Aorta (tissue), 5 donors: ENCODE measurements around the gene NCBP2L. TPM values are rescaled to one million over a fixed set of nuclear protein-coding genes. Genes with fewer than 3 reads are reported as not detected.

Experiments used
- ATAC-seq: fragments of 200-7000 bp; cut with Tn5 transposase; one replicate; pipeline ENCODE4 v1.9.1; 2022; ENCODE audit warnings: moderate library complexity; ENCODE audit not compliant: low FRiP score
- DNase-seq, 2 donors: peaks; one replicate each; pipeline ENCODE4 v3.0.0-alpha.2; 2020
- H3K27ac ChIP-seq, 2 donors: one replicate each; pipeline ENCODE4 v1.5.1; 2013; ENCODE audit warnings: low read length in 2 of 2, mild to moderate bottlenecking in 2 of 2, moderate library complexity in 2 of 2, control low read depth in 1 of 2, inconsistent platforms in 1 of 2, low read depth in 1 of 2
- H3K27me3 ChIP-seq, 2 donors: one replicate each; pipeline ENCODE4 v1.6.1; 2013; ENCODE audit warnings: control low read depth in 1 of 2, low read length in 1 of 2, mild to moderate bottlenecking in 1 of 2, moderate library complexity in 1 of 2; ENCODE audit not compliant: insufficient read depth in 2 of 2, control insufficient read depth in 1 of 2
- H3K36me3 ChIP-seq, 2 donors: one replicate each; pipeline ENCODE4 v1.6.1; 2013; ENCODE audit warnings: control low read depth in 1 of 2, low read length in 1 of 2, mild to moderate bottlenecking in 1 of 2; ENCODE audit not compliant: insufficient read depth in 2 of 2, control insufficient read depth in 1 of 2
- H3K4me1 ChIP-seq, 2 donors: one replicate each; pipeline ENCODE4 v1.6.1; 2013; ENCODE audit warnings: low read length in 2 of 2, control low read depth in 1 of 2, mild to moderate bottlenecking in 1 of 2, moderate library complexity in 1 of 2; ENCODE audit not compliant: insufficient read depth in 2 of 2, control insufficient read depth in 1 of 2
- H3K4me3 ChIP-seq, 2 donors: one replicate each; pipeline ENCODE4 v1.5.1; 2013; ENCODE audit warnings: low read length in 2 of 2, control low read depth in 1 of 2, mild to moderate bottlenecking in 1 of 2
- H3K9me3 ChIP-seq: one replicate; pipeline ENCODE4 v1.6.1; 2013; ENCODE audit warnings: mild to moderate bottlenecking, low read length; ENCODE audit not compliant: control insufficient read depth
- WGBS, 2 donors: extraction: QIAGEN DNeasy Blood & Tissue Kit; methylation state at CpG; one replicate each; pipeline ENCODE4 v1.1.7; 2013; 5-methylcytosine and 5-hydroxymethylcytosine counted together
- intact Hi-C, 2 donors: fragments of 100-400 bp; cut with DNase I; formaldehyde crosslinking; loops; one replicate each; pipeline versions ENCODE4 v1.14.2 to v1.15.0; 2022
- polyA plus RNA-seq, 2 donors: library from polyadenylated mRNA; stranded (reverse); fragments of 200-250 nt; gene quantifications; one replicate each; pipeline ENCODE4 v1.2.3, GENCODE V29; 2013
- total RNA-seq, 2 donors: library from RNA; stranded (reverse); fragmentation: NEBNext Ultra II Directional; extraction: Animal tissue kit (Norgen Biotek cat#: 25700); gene quantifications; one replicate each; pipeline ENCODE4 v1.2.1, GENCODE V29; 2021
- donor health status: healthy with polysubstance abuse.
- donor health status: Bipolar disorder and iron deficiency.
- donor health status: DM: no; HTN: no; CAD: no.
- donor health status: DM: no; HTN: no; CAD: no.
- donor health status: DM: yes; HTN: yes; CAD: no.

Gene NCBP2L
- total and polyA plus RNA-seq, 4 donors, result not detected

- WGBS, 2 donors, result 61 to 80% methylated on average over 8 of the region's 8 CpGs
- Histone ChIP-seq H3K27me3 (no peaks in the 10 kb centered on the region), H3K27ac (no peak overlapping the region), H3K9me3 (no peaks in the 10 kb centered on the region), H3K4me3 (no peak overlapping the region), H3K36me3 (no peaks in the 10 kb centered on the region), H3K4me1 (peaks cover 0 to 3% of the 10 kb centered on the region in 2 donors)
- DNase-seq, result peak in 1 of 2 donors; percentile 54
- ATAC-seq, result no peak
- intact Hi-C loops, result no loop called here
Observed at GRCh38 chrX:107736781-107737531, 40.6 kb upstream of the NCBP2L start.

- Histone ChIP-seq H3K27ac (no peak overlapping the region), H3K4me1 (peaks cover 0 to 3% of the 10 kb centered on the region in 2 donors), H3K27me3 (no peaks in the 10 kb centered on the region), H3K36me3 (no peaks in the 10 kb centered on the region), H3K4me3 (no peak overlapping the region), H3K9me3 (no peaks in the 10 kb centered on the region)
- WGBS, 2 donors, result 61 to 70% methylated on average over 5 of the region's 5 CpGs
- ATAC-seq (no peak), DNase-seq (peak in 1 of 2 donors; percentile 71)
- intact Hi-C loops, result no loop called here
Observed at GRCh38 chrX:107738272-107738671, 39.3 kb upstream of the NCBP2L start.

GRCh38 chrX:107738768-107739167 is 38.8 kb upstream of the NCBP2L start:
- H3K4me3 ChIP-seq, result no peak overlapping the region
- ATAC-seq (no peak), DNase-seq (no peak)
- no peaks in the 10 kb centered on the region for H3K36me3 ChIP-seq
- no peak overlapping the region for H3K27ac ChIP-seq
- 72 to 73% methylated on average over 8 of the region's 8 CpGs for WGBS, 2 donors
- peaks cover 0 to 3% of the 10 kb centered on the region in 2 donors for H3K4me1 ChIP-seq
- intact Hi-C loops, result no loop called here
- no peaks in the 10 kb centered on the region for H3K27me3 ChIP-seq
- H3K9me3 ChIP-seq, result no peaks in the 10 kb centered on the region

- H3K4me3 ChIP-seq, result no peak overlapping the region
- no peak overlapping the region for H3K27ac ChIP-seq
- ATAC-seq (no peak), DNase-seq (no peak)
- no peaks in the 10 kb centered on the region for H3K9me3 ChIP-seq
- no peaks in the 10 kb centered on the region for H3K36me3 ChIP-seq
- 98% methylated on average over 3 of the region's 3 CpGs for WGBS, 2 donors
- H3K27me3 ChIP-seq, result no peaks in the 10 kb centered on the region
- intact Hi-C loops, result no loop called here
- H3K4me1 ChIP-seq, result peaks cover 0 to 3% of the 10 kb centered on the region in 2 donors
Observed at GRCh38 chrX:107739541-107739940, 38.0 kb upstream of the NCBP2L start.

GRCh38 chrX:107741404-107741790 is 36.1 kb upstream of the NCBP2L start:
- intact Hi-C loops, result no loop called here
- Histone ChIP-seq H3K4me1 (peaks cover 0 to 3% of the 10 kb centered on the region in 2 donors), H3K36me3 (no peaks in the 10 kb centered on the region), H3K4me3 (no peak overlapping the region), H3K27ac (peak overlapping the region in 1 of 2 donors; percentile 75), H3K27me3 (no peaks in the 10 kb centered on the region), H3K9me3 (no peaks in the 10 kb centered on the region)
- DNase-seq (no peak), ATAC-seq (no peak)
- WGBS, 2 donors, result 39 to 44% methylated on average over 7 of the region's 7 CpGs

- Histone ChIP-seq H3K27me3 (no peaks in the 10 kb centered on the region), H3K4me3 (no peak overlapping the region), H3K27ac (peak overlapping the region; percentile 3 to 93), H3K4me1 (peaks cover 0 to 3% of the 10 kb centered on the region in 2 donors), H3K36me3 (no peaks in the 10 kb centered on the region), H3K9me3 (no peaks in the 10 kb centered on the region)
- intact Hi-C loops, result no loop called here
- ATAC-seq (no peak), DNase-seq (peak in 1 of 2 donors; percentile 72)
- WGBS, 2 donors, result 53 to 58% methylated on average over 23 of the region's 23 CpGs
Observed at GRCh38 chrX:107742700-107743191, 34.8 kb upstream of the NCBP2L start.

GRCh38 chrX:107743995-107744394 is 33.5 kb upstream of the NCBP2L start:
- ATAC-seq (no peak), DNase-seq (no peak)
- no peaks in the 10 kb centered on the region for H3K9me3 ChIP-seq
- 85 to 99% methylated on average over 7 of the region's 7 CpGs for WGBS, 2 donors
- H3K4me3 ChIP-seq, result no peak overlapping the region
- H3K27ac ChIP-seq, result no peak overlapping the region
- peaks cover 0 to 3% of the 10 kb centered on the region in 2 donors for H3K4me1 ChIP-seq
- intact Hi-C loops, result no loop called here
- no peaks in the 10 kb centered on the region for H3K36me3 ChIP-seq
- H3K27me3 ChIP-seq, result no peaks in the 10 kb centered on the region

GRCh38 chrX:107744868-107745267 is 32.7 kb upstream of the NCBP2L start:
- Histone ChIP-seq H3K4me3 (no peak overlapping the region), H3K27ac (no peak overlapping the region), H3K36me3 (no peaks in the 10 kb centered on the region), H3K27me3 (no peaks in the 10 kb centered on the region), H3K4me1 (peaks cover 0 to 3% of the 10 kb centered on the region in 2 donors), H3K9me3 (no peaks in the 10 kb centered on the region)
- intact Hi-C loops, result no loop called here
- 83 to 97% methylated on average over 2 of the region's 2 CpGs for WGBS, 2 donors
- DNase-seq, result peak in 1 of 2 donors; percentile 2
- no peak for ATAC-seq

- H3K4me1 ChIP-seq, result no peaks in the 10 kb centered on the region
- DNase-seq (peak in 1 of 2 donors; percentile 61), ATAC-seq (peak; percentile 66)
- peak overlapping the region in 1 of 2 donors; percentile 76 for H3K27ac ChIP-seq
- no peaks in the 10 kb centered on the region for H3K36me3 ChIP-seq
- no peak overlapping the region for H3K4me3 ChIP-seq
- no peaks in the 10 kb centered on the region for H3K9me3 ChIP-seq
- H3K27me3 ChIP-seq, result no peaks in the 10 kb centered on the region
- 7 to 21% methylated on average over 3 of the region's 3 CpGs for WGBS, 2 donors
- intact Hi-C loops, result no loop called here
Observed at GRCh38 chrX:107747596-107748161, 29.9 kb upstream of the NCBP2L start.
